Measurements from ENCODE around the gene PPT1.

The PPT1 gene

DNA sequence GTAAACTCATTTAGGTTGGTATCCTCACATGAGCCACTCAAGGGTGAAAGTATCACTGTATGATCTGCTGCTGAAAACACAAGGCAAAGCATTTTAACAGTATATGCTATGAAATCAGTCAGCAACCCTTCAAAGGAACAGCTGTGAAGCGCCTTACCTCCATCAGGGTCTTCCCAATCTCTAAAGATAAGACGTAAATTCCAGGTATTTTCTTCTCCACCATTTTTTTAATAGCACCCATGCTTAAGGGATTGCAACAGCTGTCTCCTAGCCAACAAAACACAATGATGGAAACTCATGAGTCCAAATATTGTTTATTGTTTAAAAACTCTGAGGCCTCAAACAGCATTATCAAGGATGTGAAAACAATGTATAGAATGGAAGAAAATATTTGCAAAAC is 4.8 kb downstream of the PPT1 start:
- no peak for DNase-seq

DNA sequence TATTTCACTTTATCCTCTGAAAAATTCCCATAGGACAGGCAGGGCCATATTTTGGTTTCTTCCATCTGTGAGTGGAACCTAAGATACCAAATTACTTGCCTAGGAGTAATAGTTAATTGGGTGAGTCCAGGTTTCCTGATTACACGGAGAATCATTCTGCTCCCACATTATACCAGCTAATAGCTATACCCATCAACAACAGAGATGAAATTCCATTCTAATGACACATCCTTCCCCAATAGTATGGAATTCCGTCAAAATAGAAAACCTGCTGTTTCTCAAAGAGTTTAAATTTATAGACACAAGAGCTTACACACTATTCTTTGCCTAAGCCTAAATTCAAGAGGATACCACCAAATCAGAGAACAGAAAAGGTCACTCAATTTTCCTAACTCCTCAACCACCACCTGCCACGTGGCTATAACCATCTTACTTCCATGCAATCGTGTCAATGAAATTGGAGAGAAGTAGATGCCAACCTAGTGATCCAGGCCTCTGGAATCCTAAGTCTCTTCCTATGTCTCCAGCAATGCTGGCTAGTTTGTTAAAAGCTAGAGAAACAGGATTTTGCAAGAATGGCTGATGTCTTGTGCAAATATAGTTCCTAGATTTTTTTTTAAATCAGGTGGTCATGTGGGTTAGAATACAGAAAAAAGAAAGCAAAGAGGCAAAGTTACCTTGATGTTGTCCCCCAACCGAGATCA is 6.2 kb downstream of the PPT1 start:
- no peak for DNase-seq

DNA sequence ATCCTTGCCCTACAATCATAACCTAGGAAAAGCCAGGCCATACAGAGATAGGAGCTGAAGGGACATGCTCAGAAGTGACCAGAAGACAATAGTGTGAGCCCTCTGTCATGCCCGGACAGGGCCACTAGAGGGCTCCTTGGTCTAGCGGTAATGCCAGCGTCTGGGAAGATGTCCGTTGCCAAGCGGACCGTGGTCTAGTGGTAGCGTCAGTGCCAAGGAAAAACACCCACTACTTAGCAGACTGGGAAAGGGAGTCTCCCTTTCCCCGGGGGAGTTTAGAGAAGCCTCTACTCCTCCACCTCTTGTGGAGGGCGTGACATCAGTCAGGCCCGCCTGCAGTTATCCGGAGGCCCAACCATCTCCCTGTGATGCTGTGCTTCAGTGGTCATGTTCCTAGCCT is 12.3 kb downstream of the PPT1 start:
- peak; percentile 11 to 23 for DNase-seq

DNA sequence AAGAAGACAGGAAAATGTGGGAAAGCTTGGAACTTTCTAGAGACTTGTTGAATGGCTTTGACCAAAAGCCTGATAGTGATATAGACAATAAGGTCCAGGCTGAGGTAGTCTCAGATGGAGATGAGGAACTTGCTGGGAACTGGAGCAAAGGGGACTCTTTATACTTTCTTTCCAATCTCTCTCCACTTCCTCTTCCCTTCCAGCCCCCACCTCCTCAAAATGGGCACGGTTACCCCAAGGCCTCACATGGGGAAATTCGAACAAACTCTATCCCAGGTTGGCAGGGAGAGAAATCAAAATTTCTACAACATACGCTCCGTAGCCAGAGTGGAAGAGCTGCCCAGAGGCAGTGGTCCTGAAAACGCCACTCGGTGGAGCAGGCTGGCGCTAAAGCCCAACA is 15.2 kb downstream of the PPT1 start:
- DNase-seq: no peak

DNA sequence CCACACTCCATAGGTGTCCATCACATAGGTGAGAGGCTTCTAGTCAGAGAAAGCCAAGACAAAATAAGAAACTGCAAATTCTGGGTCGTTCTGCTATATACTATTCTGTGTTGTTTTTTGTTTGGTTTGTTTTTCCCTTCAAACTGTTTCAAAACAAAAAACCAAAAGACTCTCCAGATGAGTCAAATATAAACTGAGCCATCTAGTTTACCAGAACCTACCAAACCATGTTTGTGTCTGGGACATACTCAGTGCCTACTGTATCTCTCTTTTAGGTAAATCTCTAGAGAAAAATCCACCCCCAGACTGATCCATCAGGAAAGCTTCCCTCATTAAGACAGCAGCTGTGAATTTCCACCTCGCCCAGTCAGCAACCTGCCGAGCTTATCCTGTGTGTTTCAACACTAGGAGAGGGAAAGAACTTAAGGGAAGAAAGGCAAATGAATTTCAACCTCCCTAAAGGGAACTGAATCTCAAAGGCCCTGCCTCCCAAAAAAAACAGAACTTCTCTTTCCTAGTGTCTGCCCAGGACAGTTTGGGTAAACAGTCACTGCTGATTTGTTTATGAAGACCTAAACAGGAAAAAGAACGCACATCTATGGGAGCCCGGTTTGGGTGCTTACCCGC is 17.2 kb downstream of the PPT1 start:
- DNase-seq: no peak

DNA sequence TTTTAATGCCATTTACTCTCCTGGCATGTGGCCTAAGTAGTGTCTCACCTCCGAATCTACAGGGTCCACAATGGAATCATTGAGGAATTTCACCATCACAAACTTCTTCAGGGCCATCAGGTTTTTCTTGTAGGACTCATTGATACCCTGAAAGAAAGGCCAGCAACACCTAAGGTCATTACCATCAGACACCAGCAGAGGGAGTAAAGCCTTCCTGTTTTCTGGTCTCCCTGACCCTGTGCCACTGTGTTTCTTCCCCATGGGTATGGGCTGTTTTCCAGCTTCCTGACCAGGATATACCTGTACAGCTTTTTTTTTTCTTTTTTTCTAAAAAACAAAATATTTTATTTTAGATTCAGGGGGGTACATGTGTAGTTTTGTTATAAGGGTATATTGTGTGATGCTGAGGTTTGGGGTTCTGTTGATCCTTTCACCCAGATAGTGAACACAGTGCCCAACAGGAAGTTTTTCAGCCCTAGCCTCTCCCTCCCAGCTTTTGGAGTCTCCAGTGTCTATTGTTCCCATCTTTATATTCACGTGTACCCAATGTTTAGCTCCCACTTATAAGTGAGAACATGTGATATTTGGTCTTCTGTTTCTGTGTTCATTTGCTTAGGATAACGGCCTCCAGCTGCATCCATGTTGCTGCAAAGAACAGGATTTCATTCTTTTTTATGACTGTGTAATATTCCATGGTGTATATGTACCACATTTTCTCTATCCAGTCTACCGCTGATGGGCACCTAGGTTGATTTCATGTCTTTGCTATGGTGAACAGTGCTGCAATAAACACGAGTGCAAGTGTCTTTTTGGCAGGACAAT is 18.3 kb downstream of the PPT1 start:
- DNase-seq: peak; percentile 66 to 72

DNA sequence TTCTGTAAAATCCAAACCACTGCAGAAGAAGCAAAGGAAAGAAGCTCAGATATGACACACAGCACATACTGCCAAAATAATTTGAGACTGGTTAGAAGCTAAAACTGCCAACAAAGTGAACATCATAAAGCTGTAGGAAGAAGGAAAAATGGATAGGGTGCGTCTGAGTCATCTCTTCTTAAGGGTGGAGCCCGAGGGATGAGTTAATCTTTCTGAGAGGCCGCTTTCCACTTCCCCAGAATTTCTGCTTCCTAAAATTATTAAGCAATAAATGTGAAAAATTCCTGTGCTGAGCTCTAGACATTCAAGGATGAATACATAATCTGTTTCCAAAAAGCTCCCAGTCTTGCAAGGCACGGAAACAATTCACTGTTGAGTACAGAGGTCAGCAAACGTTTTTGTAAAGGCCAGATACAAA is 20.1 kb downstream of the PPT1 start:
- DNase-seq: no peak

DNA sequence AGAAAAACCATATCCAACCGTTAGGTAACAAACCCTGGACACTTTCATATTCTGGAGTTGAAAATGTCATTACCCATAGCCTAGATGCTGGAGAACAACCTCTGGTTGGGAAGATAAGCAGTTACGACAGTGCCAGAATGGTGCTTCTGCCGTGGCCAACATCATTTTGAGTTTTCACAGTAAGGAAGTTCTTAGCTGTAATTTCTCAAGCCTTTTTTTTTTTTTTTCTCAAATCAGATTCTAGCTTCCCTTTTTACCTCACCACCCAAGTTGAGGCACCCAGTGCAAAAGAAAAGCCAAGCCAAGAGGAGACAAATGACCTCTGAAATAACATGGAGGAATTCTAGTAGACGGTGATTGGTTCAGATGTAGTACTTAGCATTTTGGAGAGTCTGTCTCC is 21.8 kb downstream of the PPT1 start:
- DNase-seq: no peak

DNA sequence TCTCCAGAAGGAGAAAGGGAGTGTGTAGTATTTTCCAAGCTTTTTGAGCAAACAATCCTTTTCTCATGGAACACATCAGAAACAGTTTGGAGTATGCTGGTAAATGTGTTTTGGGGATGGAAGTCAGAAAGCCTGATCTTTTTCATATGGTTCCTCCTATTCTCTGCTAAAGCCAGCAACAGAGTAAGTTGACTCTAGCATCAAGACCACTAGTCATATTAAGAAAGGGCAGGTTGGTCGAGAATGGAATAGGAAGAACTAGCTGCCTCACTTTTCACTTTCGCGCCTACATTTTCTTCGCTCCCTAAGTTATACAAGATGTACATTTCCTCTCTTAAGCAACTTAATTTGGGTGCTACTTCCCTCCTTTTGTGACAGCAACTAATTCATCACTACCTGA is 24.0 kb downstream of the PPT1 start:
- DNase-seq: no peak

DNA sequence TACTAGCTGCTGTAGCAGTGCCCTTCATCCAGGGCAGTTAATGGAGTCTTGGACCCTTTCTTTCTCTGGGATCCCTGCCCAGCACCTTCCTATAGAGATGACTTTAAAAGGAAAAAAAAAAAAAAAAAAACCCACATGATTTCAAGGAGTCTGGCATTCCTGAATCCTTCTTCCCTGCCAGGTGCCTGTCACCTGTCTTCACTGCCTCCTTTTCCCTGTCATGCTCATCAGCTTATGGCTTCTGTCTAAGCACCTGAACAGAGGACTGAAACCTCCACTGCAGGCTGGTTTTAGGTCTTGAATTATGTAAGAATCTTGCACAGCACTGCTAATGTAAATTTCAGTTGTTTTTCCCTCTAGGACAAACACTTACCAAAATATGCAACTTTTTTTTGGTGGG is 24.9 kb downstream of the PPT1 start:
- no peak for DNase-seq

DNA sequence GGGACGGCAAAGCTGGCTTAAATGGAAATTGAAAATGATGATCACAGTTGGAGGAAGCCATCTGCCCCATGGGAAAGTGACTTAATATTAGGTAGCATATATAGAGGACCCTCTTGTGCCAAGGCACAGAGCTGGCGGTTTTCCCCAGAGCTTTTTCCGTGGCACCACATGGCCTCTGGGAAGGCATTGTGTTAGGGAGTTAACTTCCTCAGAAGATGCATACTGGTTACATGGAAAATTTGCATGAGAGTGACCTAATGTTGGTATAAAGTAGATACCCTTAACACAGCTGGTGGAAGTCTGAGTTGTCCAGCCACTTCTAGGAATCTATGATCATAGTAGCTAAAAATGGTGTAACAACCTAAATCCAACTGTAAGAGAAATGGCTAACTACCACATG is 29.2 kb downstream of the PPT1 start:
- no peak for DNase-seq

DNA sequence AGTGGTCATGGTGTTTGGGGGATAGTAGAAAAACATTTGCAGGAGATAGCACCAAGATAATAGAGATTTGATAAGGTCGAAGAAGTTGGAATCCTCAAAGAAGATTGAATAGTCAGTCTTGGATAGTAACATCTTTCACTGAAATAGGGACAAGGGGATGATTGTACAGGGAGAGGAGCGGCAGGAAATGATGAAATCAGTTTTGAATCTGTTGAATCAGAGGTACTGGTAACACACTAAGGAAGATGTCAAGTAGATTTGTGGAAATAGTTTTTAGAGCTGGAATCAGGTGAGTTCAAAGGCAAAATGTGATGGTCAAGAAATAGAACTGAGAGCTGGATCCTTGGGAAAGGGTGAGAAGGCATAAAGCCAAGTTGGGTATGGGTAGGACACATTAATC is 30.0 kb downstream of the PPT1 start:
- no peak for DNase-seq

DNA sequence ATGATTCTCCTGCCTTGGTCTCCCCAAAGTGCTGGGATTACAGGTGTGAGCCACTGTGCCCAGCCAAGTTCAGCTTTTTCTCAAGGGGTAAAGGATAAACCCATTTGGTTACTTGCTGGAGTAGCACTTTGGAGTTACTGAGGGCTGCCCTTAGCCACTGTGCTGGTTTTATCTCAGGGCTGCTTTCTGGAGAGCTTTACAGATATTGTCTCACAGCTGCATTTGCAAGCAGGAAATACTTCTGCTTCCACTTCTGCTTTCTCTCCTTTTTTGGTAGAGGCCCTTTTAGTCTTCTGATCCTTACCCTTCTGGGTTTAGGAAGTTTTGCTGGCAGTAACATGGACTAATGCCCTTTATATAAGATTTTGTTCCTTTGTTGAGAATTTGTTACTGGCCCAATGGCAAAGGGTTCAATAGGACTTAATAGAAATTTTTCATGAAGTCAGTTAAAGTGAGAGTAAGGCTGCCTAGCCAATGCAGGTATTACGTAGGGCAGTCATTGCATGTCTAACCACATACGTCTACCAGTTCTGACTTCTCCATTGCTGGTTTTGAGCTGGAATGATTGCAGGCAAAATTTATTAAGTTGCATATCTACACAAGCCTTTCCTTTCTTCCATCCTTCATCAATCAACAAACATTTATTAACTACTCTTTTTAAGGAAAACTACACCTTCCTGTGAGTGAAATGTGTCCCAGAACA is 32.1 kb downstream of the PPT1 start:
- DNase-seq: peak; percentile 87 to 94

DNA sequence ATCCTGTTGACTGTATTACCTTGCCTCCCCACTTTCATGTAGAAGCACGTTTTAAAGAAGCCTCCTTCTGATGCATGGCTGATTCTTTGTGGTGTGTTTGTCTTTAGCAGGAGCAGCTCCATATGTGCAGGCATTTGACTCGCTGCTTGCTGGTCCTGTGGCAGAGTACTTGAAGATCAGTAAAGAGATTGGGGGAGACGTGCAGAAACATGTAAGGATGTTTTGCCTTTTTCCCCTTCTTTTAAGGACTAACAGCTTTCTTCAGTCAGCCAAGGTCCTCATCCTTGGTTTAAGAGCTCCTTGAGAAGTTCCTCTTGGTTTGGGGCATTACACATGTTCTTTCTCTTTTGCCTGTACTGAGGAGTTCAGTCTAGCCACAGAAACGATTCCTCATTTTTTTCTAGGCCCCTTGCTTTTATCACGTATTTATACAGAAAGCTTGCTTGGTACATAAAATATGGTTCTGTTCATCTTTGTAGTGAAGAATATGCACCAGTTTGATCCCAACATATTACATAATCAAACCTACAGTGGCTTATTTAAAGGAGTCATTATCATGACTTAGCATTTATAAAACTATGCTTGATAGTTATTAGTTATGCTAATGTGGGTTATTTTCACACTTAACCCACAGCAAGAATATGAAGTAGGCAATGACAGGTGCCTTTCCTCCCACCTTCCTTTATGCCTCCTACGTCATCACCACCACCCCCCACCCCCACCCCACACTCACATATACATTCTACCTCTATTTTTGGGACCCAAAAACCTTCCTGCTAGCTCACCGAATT is 36.9 kb downstream of the PPT1 start:
- DNase-seq: peak; percentile 42 to 72

DNA sequence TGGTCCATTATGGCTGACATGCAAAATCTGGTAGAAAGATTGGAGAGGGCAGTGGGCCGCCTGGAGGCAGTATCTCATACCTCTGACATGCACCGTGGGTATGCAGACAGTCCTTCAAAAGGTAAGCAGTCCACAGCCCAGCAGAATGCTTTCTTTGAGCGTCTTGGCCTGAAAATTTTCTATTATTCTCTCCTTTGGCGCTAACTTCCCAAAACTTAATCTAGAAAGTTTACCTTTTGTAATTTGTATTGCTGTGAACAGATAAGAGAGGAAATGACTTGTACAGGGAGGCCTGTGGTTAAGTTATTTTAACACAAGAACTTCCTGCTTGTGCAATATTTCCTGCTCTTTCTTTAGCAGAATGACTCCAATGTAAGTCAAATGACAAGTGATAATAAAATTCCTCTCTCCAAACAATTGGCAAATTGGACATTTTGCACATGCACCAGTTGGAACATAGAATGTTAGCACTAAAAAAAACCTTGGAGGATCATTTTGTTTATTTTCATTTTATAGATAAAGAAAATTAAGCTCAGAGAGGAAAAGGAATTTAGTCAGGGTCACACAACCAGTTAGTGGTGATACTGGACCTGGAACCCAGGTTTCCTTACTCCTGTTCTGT is 37.6 kb downstream of the PPT1 start:
- peak; percentile 95 for DNase-seq

DNA sequence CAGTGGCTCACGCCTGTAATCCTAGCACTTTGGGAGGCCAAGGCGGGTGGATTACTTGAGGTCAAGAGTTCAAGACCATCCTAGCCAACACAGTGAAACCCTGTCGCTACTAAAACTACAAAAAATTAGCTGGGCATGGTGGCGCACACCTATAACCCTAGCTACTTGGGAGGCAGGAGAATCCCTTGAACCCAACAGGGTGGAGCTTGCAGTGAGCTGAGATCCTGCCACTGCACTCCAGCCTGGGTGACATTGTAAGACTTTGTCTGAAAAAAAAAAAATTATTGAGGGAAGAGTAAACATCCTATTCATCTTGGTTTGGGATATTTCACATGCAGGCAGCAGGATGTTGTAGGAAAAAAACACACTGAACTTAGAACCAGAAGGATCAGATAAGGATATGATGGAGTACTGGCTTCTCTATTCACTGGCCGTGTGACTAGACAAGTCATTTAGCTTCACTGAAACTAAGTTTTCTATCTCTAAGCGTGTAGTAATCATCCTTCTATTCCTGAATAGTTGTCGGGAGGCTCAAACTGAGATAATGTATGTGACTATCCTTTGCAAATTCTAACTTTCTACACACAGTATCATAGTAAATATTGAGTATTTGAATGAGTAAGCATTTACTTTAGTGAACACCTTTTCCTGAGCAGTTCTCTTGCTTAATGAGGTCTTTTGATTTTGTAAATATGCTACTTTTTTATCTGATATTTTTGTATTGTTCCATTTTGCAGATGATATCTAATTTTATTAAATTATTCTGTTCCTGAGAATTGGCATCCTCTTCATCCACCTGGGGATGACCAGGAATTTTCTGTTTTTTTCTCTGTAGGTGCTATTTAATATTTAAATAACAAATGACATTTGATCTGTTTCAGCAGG is 38.4 kb downstream of the PPT1 start:
- DNase-seq: no peak

DNA sequence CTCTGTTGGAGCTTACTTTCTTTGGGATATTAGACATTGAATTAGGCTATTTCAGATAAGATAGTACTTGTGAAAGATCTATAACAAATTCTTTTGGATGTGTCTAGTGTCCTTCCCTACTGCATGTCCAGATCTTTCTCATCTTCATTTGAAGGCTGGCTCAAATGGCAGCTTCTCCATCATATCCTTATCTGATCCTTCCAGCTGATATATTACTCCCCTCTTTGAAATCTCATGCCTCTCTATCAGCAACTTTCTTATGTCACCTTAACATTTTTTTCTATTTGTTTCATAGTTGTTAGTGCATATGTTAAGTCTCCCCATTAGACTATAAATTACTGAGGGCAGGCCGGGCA is 39.0 kb downstream of the PPT1 start:
- no peak for DNase-seq

DNA sequence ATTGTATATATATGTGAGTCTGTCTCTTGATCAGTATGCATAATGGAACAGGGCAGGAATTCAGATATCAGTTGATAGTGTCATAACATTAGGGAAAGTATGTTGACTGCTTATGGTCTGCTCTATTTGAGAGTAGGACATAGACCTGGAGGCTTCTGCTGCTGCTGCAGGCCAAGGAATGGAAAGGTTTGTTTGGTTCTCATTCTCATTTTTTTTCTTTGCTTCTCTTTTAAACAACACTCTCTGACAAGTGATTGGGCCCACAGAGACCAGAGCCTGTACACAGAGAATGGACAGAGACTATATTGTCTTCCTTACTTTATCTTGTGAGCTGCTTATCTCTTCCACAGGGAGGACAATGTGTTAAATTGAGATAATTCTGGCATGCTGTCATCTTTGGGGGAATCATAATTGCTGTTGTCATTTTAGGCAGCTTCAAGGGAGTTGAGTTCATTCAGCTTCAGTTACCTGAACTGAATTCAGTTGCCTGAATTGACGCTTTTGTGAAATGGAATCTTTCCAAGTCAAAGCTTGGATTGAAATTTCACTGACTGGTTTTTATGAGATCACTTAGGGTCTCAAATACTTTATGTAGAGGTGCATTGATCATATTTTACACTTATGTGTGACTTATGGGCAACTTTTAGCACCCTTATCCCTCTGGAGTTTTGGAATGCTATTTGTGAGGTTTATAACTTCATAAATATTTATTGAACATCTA is 39.6 kb downstream of the PPT1 start:
- DNase-seq: no peak

DNA sequence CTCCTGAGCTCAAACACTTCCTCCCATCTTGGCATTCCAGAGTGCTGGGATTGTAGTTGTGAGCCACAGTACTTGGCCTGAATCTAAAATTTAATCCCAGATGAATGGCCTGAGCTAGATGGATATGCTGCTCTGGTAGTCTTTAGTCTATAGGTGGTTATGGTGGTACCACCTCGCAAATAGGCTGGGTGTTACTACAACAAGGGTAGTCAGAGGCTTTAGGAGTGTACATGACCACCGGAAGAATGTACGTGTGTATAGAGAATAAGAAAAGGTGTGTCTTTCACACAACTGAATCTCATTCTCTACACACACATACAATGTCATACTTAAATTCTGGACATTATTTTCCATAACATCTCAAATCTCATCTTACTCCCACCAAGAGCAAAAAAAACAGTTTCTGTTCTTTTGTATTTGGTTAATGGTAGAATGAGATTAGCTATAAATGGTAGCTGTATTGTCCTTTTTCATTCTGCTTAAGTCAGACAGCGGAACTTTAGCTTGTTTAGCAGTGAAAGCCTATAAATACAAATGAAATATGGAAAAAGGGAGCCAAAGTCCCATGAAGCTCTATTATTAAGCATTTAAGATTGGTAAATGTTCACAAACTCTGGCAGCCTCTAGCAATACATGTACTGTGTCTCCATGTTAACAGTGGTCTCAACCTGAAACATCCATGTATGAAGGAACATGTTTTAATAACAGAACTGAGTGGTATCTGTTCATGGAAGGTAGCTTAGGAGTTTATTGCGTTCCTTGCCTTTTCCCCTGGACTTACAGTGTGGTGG is 40.3 kb downstream of the PPT1 start:
- DNase-seq: no peak

All from Kasumi-1 (cell line).